HUDEP-2 (cell line): ENCODE measurements around the gene GFRA1.
"Not testable (repeated sequence)": the region's sequence is repeated elsewhere in the genome, so short reads cannot be mapped to it uniquely, and the experiment has no call there.

Experiments
- DNase-seq, 76 experiments: peaks; one replicate each; lab custom pipeline; 2025; ENCODE audit not compliant: unreplicated experiment in 76 of 76; lab: John Stamatoyannopoulos, UW

Gene GFRA1

DNA sequence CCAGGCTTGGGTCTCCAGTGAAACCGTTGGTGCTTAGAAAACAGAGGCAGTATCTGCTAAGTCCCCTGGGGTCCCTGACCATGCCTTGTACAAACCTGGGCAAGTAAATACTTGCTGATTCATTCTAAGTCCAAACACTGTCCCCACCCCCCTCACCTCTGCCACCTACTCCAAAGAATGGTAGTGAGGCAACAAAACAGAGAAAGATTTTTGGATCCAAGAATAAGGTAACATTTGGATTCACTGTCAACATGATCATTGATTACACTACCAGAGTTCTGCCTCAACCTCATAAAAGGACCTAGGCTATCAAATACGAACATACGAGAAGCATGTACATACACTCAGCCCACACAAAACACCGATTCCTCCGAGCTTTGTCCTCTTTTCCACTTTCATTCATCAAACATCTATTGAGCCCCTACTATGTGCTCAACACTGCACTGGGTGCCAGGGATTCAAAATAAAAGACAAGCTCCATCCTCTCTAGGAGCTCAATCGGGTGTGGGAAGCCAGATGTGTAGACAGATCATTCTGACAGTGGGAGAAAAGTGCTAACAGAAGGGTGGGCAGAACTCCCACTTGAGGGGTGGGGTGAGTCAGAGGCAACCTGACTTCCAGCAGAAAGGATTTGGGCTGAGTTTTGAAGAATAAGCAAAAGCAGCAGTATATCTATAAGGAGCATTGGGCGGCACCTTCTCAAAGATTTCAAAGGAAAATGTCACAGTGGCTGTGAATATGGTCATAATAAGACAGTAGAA, 71.2 kb downstream of the GFRA1 start:
- DNase-seq, result no peak

DNA sequence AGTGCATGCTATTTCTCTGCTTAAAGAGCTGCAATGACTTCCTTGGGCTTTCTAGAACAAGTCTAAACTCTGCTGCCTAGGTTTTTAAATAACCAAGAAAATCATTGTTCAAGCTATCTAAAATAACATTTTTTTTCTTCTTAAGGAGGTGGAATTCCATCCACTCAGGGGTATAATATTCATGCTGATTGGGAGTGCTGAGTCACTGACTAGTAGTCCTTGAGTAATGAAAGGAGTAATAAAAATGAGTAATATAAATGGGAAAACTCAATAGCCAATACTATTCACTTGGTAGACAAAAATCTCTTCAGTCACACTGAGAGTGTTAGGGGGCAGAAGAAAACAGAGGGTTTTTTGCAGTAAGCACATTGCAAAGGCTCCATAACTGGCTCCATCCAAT, 72.0 kb downstream of the GFRA1 start:
- no peak for DNase-seq

DNA sequence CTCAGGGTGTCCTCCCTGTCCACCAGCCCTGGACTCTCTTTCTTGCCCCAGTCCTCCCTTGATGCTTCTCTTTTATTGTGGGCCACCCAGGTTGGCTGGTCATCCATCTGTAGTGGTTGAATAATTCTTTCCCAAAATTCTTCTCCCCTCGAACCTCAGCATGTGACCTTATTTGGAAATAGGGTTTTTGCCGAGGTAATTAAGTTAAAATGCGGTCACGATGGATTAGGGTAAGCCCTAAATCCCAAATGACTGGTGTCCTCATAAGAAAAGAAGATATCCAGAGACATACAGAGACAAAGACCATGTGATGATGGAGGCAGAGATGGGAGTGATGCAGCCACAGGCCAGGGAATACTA, 74.3 kb downstream of the GFRA1 start:
- DNase-seq, result no peak

DNA sequence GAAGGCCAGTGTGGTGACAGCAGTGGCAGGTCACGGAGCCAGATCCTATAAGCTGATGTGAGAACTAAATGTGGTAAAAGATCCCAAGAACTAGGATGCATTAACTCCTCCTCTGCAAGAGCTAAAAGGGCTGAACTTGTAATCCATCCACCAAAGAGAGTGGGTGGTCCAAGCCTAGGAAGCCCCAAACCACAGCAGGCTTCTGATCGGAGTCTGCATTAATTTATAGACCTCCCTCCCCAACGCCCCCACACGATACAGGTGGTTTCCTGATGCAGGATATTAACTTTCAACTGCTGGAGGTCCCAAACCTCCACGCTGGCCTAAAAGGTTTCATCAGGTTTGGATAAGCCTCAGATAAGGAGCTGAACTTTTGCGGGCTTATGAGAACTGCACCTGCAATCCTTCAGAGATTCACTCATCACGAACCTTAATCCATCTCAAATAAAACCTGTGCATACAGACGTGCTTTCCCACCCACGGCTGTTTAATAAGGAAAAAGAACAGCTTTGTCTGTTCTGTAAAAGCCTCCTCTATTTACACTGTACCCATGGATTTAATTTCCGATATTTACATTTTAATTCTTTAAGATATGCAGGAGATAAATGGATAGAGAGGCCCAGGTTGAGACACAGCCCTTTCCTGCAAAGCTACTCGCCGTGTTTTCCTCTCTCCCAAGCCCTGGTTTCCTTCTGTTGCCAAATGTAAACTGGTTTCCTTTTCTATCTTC, 74.9 kb downstream of the GFRA1 start:
- DNase-seq, result no peak

DNA sequence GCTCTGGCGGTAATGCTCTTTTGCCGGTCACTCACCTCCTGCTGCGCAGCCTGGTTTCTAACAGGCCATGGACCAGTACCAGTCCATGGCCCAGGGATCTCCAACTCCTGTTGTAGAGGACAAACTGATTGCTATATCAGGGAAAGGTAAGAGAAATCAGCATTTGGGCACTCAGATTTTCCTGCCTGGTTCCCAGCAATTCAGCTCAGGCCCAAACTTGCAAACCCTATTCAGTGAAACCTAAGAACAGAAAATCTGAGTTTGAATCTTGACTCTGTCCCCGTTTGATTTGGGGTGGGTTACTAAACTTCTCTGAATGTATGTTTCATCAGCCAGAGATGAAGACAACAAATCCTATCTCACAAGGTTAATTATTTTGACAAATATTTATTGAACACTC, 77.4 kb downstream of the GFRA1 start:
- no peak for DNase-seq

DNA sequence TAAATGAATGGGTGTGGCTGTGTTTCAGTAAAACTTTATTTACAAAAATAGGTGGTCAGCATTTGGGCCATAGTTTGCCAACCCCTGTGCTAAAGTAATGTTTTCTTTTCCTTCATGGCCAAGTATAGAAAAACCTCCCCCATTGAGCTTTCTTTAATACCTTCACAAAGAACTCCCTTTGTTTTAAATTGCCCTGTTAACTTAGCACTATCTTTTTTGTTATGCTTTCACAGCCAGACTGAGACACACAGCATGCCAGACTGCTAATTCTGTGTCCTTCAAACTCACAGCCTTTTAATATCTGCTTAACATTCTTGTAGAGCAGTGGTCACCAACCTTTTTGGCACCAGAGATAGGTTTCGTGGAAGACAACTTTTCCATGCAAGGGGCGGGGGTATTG, 78.0 kb downstream of the GFRA1 start:
- DNase-seq, result no peak

DNA sequence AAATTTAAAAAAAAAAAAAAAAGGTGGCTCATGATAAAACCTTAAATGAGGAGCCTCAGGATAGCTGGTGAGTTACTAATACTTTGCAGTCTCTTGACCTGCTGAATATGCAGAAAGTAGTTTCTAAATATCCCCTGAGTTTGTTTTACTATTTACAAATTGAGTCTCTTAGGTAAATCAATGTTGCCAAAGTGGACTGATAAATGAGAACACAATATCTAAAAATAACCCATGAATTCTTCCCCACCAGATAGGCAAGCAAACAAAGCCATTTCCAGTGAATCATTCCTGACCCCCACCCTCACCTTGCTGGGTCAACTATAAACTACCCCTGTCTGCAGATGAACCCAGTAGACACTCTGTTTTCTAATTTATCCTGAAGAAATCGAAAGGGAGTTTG, 78.9 kb downstream of the GFRA1 start:
- DNase-seq, result no peak

DNA sequence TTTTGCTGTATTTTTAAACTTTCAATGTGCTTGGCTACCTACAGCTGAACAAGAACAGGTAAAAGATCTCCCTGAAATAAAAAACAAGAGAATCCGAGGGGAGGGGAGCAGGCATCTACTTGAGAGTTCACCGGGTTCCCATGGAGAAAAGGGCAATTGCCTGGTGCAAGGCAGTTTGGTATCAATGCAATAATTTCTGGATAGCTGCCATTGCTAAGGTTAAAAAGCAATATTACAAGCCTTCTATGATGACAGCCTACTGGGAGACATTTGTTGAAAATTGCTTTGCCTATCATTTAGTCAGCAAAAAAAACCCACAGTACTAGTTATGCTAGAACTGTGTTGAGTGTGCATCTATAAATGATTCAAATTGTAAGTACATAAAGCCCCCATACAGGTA, 82.1 kb downstream of the GFRA1 start:
- DNase-seq, result no peak

DNA sequence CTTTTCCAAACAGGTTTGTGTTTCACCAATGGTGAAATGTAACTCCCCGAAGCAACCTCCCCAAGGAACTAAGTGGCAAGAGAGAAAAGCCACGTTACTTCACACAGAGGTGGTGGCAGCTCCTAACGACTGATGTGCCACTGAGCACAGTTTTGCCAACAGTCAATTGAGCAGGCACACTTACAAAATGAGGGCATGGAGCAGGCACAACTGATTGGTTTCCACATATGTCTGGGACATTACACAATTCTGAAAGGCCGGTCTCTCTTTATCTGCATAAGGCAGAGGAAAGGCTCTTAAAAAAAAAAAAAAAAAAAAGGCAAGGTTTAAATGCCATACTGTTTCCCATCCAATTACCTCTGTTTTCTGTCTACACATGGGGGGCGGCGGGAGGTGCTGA, 86.7 kb downstream of the GFRA1 start:
- DNase-seq, result no peak

DNA sequence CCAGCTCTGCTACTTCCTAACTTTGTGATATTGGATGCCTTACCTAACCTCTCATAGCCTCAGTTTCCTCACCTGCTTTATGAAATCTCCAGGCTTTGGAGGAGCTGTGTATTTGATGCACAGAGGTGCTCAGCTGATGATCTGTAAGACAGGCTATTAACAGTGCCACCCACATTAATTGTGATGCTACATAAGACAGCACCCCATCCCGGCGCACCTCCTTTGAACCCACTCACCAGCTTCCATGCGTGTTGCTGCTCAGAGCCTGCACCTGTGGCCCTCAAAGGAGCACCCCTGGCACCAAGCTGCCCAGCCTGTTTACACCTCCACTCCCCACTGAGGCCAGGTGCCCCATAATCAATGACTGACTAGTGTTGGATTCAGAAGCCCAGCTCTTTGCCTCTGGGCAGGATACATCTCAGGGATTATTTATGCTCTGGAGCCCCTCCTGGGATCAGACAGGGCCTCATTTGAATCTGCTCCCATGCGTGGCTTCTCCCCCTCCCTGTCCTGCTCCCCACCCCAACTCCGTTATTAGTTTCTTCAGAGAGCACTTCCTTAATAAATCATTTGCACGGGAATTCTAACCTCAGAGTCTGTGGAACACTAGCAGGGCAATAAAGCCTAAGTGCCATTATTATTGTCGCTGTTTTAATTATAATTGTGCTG, 87.7 kb downstream of the GFRA1 start:
- no peak for DNase-seq

DNA sequence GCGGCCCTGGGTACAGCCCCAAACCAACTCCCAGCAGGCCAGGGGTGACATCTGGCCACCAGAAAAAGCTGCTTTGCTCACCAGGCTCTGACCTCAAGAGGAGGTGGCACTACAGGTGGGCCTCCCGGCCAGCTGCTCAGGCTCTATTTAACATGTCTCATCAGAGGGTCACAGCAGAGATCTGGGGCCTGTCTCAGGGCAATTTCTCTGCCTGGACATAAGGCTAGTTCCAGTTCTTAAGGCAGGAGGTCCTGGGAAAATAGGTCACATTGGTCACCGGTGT, 88.6 kb downstream of the GFRA1 start:
- DNase-seq, result no peak

DNA sequence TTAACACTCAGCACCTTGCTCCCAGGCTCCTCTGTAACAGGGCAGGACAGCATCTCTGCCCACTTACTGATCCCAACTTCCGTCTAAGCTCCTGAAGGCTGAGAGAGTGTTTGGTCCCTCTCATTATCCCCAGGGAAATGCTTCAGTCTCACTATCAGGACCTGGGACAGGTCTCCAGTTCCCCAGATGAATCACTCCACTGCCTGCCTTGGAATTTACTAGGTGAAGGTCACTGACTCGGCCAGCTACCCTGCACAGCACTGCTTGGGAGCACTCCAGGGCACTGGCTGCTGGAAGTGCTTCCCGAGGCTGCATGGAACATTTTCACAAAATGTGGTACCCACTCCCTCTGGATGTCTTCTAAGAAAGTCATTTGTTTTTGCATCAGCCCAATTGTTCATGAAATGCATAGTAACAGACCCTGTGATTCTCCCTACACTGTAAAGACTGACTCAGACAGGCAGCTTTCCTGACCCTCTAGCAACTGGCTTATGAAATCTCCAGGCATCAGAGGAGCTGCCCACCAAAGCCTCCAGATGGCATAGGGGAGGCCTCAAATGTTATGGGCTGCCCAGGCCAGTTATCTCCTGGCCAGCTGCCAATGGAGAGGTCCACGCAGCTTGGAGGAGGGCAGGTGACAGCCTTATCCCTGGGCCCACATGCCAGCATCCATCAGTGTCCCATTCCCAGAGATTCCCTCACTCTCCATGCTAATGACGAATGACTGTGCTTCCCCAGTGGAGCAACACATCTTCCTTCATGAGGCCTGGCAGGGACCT, 89.1 kb downstream of the GFRA1 start:
- DNase-seq, result no peak

DNA sequence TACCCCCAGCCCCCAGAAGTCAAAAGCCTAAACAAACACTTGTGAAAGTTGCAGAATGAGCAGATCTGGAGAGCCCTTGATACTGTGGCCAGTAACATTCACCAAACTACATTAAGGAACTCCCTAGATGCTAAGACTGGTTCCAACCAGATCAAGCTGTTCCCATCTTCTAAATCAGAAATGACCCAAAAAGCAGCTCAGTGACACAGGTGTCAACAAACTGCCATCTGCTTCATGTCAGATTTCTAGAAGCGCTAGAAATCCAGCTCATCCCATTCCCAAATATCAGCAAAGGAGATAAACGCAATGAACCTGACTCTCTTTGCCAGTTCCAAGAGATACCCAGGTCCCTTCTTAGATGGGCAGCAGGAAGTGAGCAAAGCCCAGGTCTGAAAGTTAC, 90.6 kb downstream of the GFRA1 start:
- DNase-seq, result no peak

DNA sequence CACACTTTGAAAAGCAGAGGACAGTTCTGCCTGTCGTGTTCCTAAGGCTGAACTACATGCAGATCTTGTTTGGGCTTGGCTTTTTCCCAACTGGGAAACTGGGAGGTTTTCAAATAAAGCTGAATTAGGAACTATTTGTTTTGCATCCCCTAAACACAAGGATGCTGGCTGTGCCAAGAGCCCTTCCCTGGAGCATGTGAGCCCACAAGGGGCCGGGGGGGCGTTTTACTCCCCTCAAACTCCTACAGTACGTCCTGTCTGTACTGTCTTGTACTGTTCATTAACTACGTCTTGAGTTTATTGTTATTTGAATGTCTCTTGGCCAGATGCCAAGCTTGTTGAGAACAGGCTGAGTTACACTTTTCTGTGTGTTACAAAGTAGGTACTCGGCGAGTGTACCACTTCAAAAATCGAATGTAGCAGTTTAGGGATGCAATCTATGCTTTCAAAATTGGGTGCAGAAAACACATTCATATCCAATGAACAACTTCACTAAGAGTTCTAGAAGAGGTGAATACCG, 94.9 kb downstream of the GFRA1 start:
- DNase-seq, result no peak

DNA sequence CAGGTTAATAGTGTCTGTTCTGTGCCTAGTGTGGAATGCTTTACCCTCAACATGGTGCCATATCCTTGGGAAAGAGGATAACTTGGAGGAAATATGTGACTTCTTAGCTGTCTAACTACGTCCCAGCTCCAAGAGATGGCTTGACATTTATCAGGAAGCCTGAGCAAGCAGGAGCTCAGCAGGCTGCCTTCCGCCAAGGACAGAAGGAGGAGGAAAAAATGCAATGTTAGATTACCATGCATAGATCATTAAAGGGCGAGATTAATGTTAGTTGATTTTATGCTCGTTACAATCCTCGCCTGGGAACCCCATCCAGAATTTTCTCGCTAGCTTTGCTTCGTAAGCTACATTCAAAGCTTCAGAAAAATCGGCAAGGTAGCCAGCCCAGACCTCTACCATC, 97.8 kb downstream of the GFRA1 start:
- DNase-seq, result no peak

DNA sequence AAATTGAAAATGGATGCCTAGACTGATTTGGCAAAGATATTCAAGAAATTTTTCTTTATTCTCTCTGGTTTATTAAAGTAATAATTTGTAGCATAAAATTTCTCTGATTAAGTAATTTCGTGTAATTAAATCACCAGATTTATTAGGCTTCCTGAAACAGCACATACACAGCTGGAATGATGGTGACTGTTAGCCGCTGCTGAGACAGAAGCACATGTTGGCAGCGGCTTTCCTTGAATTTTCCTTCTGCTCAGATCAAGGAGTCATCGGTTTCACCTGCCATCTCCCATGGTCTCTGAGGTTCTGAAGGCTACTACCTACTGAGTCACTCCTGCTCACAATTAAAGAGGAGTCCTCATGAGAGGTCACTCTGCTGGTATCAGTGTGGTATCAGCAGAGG, 101.5 kb downstream of the GFRA1 start:
- DNase-seq, result no peak

DNA sequence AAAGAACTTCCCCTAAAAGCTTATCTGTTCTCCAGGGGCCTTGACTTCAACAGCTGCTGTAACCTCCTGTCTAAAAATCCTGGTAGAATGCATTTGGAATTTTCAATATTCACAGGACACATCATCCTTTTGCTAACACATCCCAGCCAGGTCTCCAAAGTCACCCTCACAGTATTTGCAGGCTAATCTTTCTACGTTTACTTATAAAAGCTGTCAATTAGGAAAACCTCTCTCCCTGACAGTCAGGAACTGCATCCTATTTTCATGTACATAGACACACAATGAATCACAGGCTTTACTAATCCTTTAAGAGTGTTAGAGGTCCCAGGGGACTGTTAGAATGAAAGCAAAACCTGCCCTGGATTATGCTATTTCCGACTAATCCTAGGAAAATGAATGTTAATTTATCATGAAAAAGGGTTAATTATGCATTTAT, 102.2 kb downstream of the GFRA1 start:
- no peak for DNase-seq

DNA sequence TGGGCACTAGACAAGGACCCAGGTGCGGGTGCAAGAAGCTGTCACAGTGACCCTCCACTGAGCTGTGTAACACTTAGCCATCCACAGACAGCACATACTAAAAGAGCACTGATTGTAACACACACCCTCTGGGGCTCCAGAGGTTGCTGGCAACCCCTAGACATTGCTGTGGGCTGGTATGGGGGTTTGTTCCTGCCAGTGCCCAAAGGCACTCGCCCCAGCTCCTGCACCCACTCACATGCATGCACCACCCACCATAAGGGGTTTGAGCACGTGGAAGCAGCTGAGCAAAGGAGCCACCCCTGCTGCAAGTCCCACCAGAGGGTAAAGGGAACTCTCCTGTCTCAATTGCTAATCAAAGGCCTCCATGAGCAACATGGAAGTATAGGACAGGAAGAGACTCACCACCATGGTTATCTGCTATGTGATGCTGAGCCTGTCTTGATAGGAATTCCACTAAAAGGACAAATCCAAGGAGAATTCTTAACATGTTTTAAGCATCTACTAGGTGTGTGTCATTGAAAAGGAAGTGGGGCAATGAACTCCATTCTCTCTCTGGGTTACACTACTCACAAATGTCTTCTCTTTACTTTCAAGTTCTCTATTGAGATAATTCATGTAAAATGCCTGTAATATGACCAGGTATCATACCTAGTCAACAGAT, 103.1 kb downstream of the GFRA1 start:
- no peak for DNase-seq

DNA sequence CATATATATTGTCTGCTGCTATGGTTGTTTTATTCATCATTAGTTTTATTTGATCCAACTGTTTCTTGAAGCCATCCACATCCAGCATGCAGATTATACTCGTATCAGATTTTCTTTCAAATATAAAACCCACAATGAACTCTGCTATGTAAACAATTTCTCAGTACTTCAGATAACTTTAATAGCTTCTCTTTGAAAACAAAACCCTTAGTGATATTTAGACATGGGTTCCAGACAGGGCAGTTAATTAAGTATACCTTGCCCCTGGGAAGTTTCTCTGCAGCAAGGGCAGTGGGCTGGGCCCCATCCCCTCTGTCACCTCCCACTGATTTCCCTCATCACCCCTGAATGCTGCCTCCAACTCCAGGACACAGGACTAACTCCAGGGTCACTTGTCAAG, 104.3 kb downstream of the GFRA1 start:
- no peak for DNase-seq

DNA sequence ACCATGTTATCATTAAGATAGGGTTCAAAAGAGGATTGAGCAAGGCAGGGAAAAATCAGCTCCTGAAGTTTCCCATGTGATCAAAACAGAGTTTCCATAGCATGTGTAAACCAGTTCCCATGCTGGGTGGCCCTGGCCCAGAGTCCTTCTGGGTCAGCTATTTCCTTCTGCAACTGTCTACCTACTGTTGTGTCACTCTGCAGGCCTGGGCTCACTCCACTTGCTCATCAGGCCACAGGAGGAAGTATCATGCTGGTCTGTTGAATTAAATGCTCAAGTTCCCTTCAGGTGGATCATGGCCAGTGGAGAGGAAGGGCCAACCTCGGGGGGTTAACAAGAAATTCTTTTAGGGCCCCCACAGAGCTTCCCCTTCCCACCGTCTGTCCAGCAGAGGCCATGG, 104.7 kb downstream of the GFRA1 start:
- DNase-seq, result no peak

DNA sequence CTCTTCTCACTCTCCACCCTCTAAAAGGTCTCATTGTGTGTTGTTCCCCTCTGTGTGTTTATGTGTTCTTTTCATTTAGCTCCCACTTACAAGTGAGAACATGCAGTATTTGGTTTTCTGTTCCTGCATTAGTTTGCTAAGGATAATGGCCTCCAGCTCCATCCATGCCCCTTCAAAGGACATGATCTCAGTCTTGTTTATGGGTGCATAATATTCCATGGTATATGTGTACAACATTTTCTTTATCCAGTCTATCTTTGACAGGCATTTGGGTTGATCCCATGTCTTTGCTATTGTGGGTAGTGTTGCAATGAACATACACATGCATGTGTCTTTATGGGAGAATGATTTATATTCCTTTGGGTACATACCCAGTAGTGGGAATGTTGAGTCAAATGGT, 107.1 kb downstream of the GFRA1 start:
- not testable (repeated sequence) for DNase-seq
